Activated naive CD4-positive, alpha-beta T cell treated with anti-CD3 and anti-CD28 coated beads, Interleukin-2, amount 50 U/mL, for 72 hours (primary cell): Measurements from ENCODE around the gene AADACL2. TPM values are rescaled to one million over a fixed set of nuclear protein-coding genes. Genes with fewer than 3 reads are reported as not detected.

Experiments
- ATAC-seq, 2 donors: fragments of 150-1000 bp; cut with Tn5 transposase; 2 replicates each; pipeline ENCODE4 v1.10.0; 2021; ENCODE audit warnings: mild to moderate bottlenecking in 2 of 2, moderate library complexity in 2 of 2
- DNase-seq, 2 donors: peaks; one replicate each; pipeline ENCODE4 v3.0.0; 2021 to 2022; ENCODE audit warnings: low spot score in 2 of 2
- H3K27ac Mint-ChIP-seq, 2 donors: one replicate each; pipeline ENCODE4 v1.8.0; 2022; ENCODE audit warnings: mild to moderate bottlenecking in 2 of 2, mixed read lengths in 2 of 2
- H3K36me3 Mint-ChIP-seq, 2 donors: one replicate each; pipeline ENCODE4 v1.8.0; 2022; ENCODE audit warnings: mixed read lengths in 2 of 2
- H3K9me3 Mint-ChIP-seq, 2 donors: one replicate each; pipeline ENCODE4 v1.8.0; 2022; ENCODE audit warnings: mixed read lengths in 2 of 2
- total RNA-seq, 2 donors: library from RNA; stranded (reverse); gene quantifications; one replicate each; pipeline ENCODE4 v1.2.3, GENCODE V29; 2022

Gene AADACL2
- total RNA-seq, result not detected

- ATAC-seq, result no peak
- Mint-ChIP-seq H3K27ac (no peak within 1 kb of the TSS), H3K36me3 (no peaks in the 10 kb centered on the region), H3K9me3 (peaks cover 5 to 9% of the 10 kb centered on the region in 2 donors)
- DNase-seq, result no peak
These were observed at the start of gene AADACL2 for GRCh38 chr3:151733613-151734012. Gene AADACL2 (plus strand): TSS chr3:151733927. CDS start chr3:151734036, 109 bp downstream.

GRCh38 chr3:151684094-151684493 is 49.6 kb upstream of the AADACL2 start:
- DNase-seq, result no peak
- Mint-ChIP-seq H3K36me3 (no peaks in the 10 kb centered on the region), H3K27ac (no peak overlapping the region), H3K9me3 (no peaks in the 10 kb centered on the region)
- ATAC-seq, result no peak

GRCh38 chr3:151686257-151686656 is 47.5 kb upstream of the AADACL2 start:
- no peak overlapping the region for H3K27ac Mint-ChIP-seq
- ATAC-seq (no peak), DNase-seq (no peak)
- H3K36me3 Mint-ChIP-seq, result no peaks in the 10 kb centered on the region
- H3K9me3 Mint-ChIP-seq, result no peaks in the 10 kb centered on the region

GRCh38 chr3:151687076-151687475 is 46.7 kb upstream of the AADACL2 start:
- no peak for ATAC-seq
- no peaks in the 10 kb centered on the region for H3K36me3 Mint-ChIP-seq
- no peaks in the 10 kb centered on the region for H3K9me3 Mint-ChIP-seq
- no peak for DNase-seq
- no peak overlapping the region for H3K27ac Mint-ChIP-seq

GRCh38 chr3:151688571-151688970 is 45.2 kb upstream of the AADACL2 start:
- DNase-seq, result no peak
- ATAC-seq, result no peak
- no peaks in the 10 kb centered on the region for H3K9me3 Mint-ChIP-seq
- H3K27ac Mint-ChIP-seq, result no peak overlapping the region
- no peaks in the 10 kb centered on the region for H3K36me3 Mint-ChIP-seq

GRCh38 chr3:151690645-151691044 is 43.1 kb upstream of the AADACL2 start:
- Mint-ChIP-seq H3K27ac (no peak overlapping the region), H3K36me3 (no peaks in the 10 kb centered on the region), H3K9me3 (no peaks in the 10 kb centered on the region)
- ATAC-seq, result no peak
- no peak for DNase-seq

- Mint-ChIP-seq H3K9me3 (peaks cover 0 to 8% of the 10 kb centered on the region in 2 donors), H3K27ac (no peak overlapping the region), H3K36me3 (no peaks in the 10 kb centered on the region)
- no peak for DNase-seq
- no peak for ATAC-seq
These were observed 36.2 kb upstream of the AADACL2 start for GRCh38 chr3:151697496-151697895.

- no peak overlapping the region for H3K27ac Mint-ChIP-seq
- no peaks in the 10 kb centered on the region for H3K36me3 Mint-ChIP-seq
- DNase-seq (no peak), ATAC-seq (no peak)
- peaks cover 0 to 3% of the 10 kb centered on the region in 2 donors for H3K9me3 Mint-ChIP-seq
These were observed 26.5 kb upstream of the AADACL2 start for GRCh38 chr3:151707216-151707615.

GRCh38 chr3:151708868-151709267 is 24.9 kb upstream of the AADACL2 start:
- H3K9me3 Mint-ChIP-seq, result peaks cover 8 to 10% of the 10 kb centered on the region in 2 donors
- no peak overlapping the region for H3K27ac Mint-ChIP-seq
- ATAC-seq, result no peak
- DNase-seq, result no peak
- no peaks in the 10 kb centered on the region for H3K36me3 Mint-ChIP-seq

- DNase-seq, result no peak
These were observed 23.9 kb upstream of the AADACL2 start for GRCh38 chr3:151709847-151710246.

GRCh38 chr3:151721294-151721693 is 12.4 kb upstream of the AADACL2 start:
- H3K9me3 Mint-ChIP-seq, result peaks cover 0 to 6% of the 10 kb centered on the region in 2 donors
- DNase-seq (no peak), ATAC-seq (no peak)
- H3K27ac Mint-ChIP-seq, result no peak overlapping the region
- H3K36me3 Mint-ChIP-seq, result no peaks in the 10 kb centered on the region

More at GRCh38 chr3:151709847-151710246, 23.9 kb upstream of the AADACL2 start:
- peaks cover 8 to 10% of the 10 kb centered on the region in 2 donors for H3K9me3 Mint-ChIP-seq
- no peak for ATAC-seq
- no peak overlapping the region for H3K27ac Mint-ChIP-seq
- no peaks in the 10 kb centered on the region for H3K36me3 Mint-ChIP-seq

GRCh38 chr3:151722856-151723255 is 10.9 kb upstream of the AADACL2 start:
- Mint-ChIP-seq H3K36me3 (no peaks in the 10 kb centered on the region), H3K27ac (no peak overlapping the region), H3K9me3 (peaks cover 0 to 8% of the 10 kb centered on the region in 2 donors)
- DNase-seq (no peak), ATAC-seq (no peak)

GRCh38 chr3:151724576-151725562 is 8.9 kb upstream of the AADACL2 start:
- no peaks in the 10 kb centered on the region for H3K36me3 Mint-ChIP-seq
- no peak overlapping the region for H3K27ac Mint-ChIP-seq
- peaks cover 0 to 8% of the 10 kb centered on the region in 2 donors for H3K9me3 Mint-ChIP-seq
- ATAC-seq (no peak), DNase-seq (no peak)

- no peak for DNase-seq
- Mint-ChIP-seq H3K27ac (no peak overlapping the region), H3K9me3 (peaks cover 0 to 8% of the 10 kb centered on the region in 2 donors), H3K36me3 (no peaks in the 10 kb centered on the region)
- ATAC-seq, result no peak
These were observed 7.7 kb upstream of the AADACL2 start for GRCh38 chr3:151726016-151726415.

- no peaks in the 10 kb centered on the region for H3K36me3 Mint-ChIP-seq
- ATAC-seq (no peak), DNase-seq (no peak)
- H3K27ac Mint-ChIP-seq, result no peak overlapping the region
- H3K9me3 Mint-ChIP-seq, result peaks cover 4 to 5% of the 10 kb centered on the region in 2 donors
These were observed 866 bp upstream of the AADACL2 start for GRCh38 chr3:151732861-151733260.

GRCh38 chr3:151740581-151740980 is 6.9 kb downstream of the AADACL2 start:
- Mint-ChIP-seq H3K27ac (no peak overlapping the region), H3K36me3 (no peaks in the 10 kb centered on the region), H3K9me3 (peaks cover 8 to 10% of the 10 kb centered on the region in 2 donors)
- DNase-seq (no peak), ATAC-seq (no peak)

GRCh38 chr3:151743855-151744254 is 10.1 kb downstream of the AADACL2 start:
- Mint-ChIP-seq H3K27ac (no peak overlapping the region), H3K36me3 (no peaks in the 10 kb centered on the region), H3K9me3 (no peaks in the 10 kb centered on the region)
- ATAC-seq, result no peak
- no peak for DNase-seq

GRCh38 chr3:151750181-151750580 is 16.5 kb downstream of the AADACL2 start:
- Mint-ChIP-seq H3K27ac (no peak overlapping the region), H3K36me3 (no peaks in the 10 kb centered on the region), H3K9me3 (no peaks in the 10 kb centered on the region)
- ATAC-seq (no peak), DNase-seq (no peak)
